ENCODE measurements around the gene ZNF227.

DNA sequence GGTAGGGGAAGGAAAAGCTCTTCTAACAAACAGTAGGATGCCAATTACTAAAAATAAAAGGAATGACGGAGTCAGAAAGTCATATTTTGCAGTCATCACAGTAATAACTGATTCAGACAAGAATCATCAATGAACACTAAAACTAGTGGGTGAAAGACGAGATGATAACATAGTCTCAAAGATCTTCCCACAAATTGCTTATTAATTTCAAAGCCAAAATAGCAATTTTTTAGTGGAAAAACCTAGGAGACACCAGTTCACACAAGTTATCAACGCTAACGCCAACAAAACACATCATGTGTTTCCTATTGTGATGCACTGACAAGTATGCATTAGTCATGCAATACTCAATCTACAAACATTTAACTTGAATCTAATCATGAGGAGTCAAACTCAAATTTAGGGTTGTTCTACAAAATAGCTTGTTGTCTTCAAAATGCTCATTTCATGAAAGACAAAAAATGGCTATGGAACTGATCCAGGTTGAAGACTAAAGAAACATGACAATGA lies 65.9 kb downstream of the ZNF227 start:
- TF ChIP-seq, protein P1, sequence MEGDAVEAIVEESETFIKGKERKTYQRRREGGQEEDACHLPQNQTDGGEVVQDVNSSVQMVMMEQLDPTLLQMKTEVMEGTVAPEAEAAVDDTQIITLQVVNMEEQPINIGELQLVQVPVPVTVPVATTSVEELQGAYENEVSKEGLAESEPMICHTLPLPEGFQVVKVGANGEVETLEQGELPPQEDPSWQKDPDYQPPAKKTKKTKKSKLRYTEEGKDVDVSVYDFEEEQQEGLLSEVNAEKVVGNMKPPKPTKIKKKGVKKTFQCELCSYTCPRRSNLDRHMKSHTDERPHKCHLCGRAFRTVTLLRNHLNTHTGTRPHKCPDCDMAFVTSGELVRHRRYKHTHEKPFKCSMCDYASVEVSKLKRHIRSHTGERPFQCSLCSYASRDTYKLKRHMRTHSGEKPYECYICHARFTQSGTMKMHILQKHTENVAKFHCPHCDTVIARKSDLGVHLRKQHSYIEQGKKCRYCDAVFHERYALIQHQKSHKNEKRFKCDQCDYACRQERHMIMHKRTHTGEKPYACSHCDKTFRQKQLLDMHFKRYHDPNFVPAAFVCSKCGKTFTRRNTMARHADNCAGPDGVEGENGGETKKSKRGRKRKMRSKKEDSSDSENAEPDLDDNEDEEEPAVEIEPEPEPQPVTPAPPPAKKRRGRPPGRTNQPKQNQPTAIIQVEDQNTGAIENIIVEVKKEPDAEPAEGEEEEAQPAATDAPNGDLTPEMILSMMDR (IDR thresholded peaks at IDR 0.05): no peak
- TF ChIP-seq EZH2 (IDR thresholded peaks at IDR 0.05) (no peak), EZH2phosphoT487 (IDR thresholded peaks at IDR 0.05) (no peak)

All from neural progenitor cell (in vitro differentiated cells).